Activated CD8-positive, alpha-beta T cell treated with anti-CD3 and anti-CD28 coated beads, Interleukin-2, amount 10 ng/mL, durations not matched to agents 7 days and 5 days (primary cell): ENCODE results near the gene NOP56. TPM values are rescaled to one million over a fixed set of nuclear protein-coding genes. Genes with fewer than 3 reads are reported as not detected.

Experiments
- ATAC-seq: fragments of 150-1000 bp; cut with Tn5 transposase; one replicate; pipeline ENCODE4 v1.10.0; 2021; ENCODE audit warnings: moderate library complexity
- CTCF ChIA-PET: fragments of 350-600 bp; sonication (Branson Sonifier 250); formaldehyde crosslinking; loops from one replicate; lab custom pipeline; 2021; ENCODE audit warnings: antibody characterized with exemption; lab: Charles Lee
- POLR2A ChIA-PET: fragments of 350-600 bp; sonication (Branson Sonifier 250); formaldehyde crosslinking; loops from one replicate; lab custom pipeline; 2021; ENCODE audit warnings: antibody characterized with exemption; lab: Charles Lee
- DNase-seq: peaks from one replicate; pipeline ENCODE4 v3.0.0-alpha.2; 2020
- H3K27ac Mint-ChIP-seq: one replicate; pipeline ENCODE4 v1.8.0; 2021; ENCODE audit warnings: mild to moderate bottlenecking, mixed read lengths
- H3K27me3 Mint-ChIP-seq: one replicate; pipeline ENCODE4 v1.8.0; 2021; ENCODE audit warnings: low read depth, mixed read lengths
- H3K36me3 Mint-ChIP-seq: one replicate; pipeline ENCODE4 v1.8.0; 2021; ENCODE audit warnings: low read depth, mixed read lengths
- H3K4me1 Mint-ChIP-seq: one replicate; pipeline ENCODE4 v1.8.0; 2021; ENCODE audit warnings: low read depth, mixed read lengths
- H3K4me3 Mint-ChIP-seq: one replicate; pipeline ENCODE4 v1.8.0; 2021; ENCODE audit warnings: mild to moderate bottlenecking, mixed read lengths
- H3K9me3 Mint-ChIP-seq: one replicate; pipeline ENCODE4 v1.8.0; 2022; ENCODE audit warnings: mixed read lengths; ENCODE audit not compliant: insufficient read depth
- total RNA-seq, 2 experiments: library from RNA; stranded (reverse); gene quantifications; one replicate each; pipeline ENCODE4 v1.2.3, GENCODE V29; 2021

The NOP56 gene
- total RNA-seq: 100 to 1,000 TPM; 441 to 450 TPM

GRCh38 chr20:2651772-2652723 lies at the start of gene NOP56:
Gene NOP56 (plus strand): TSS chr20:2652632. CDS start chr20:2652661, 29 bp downstream.
- Mint-ChIP-seq H3K36me3 (peaks cover 45% of the 10 kb centered on the region), H3K9me3 (no peaks in the 10 kb centered on the region), H3K4me3 (peak within 1 kb of the TSS; percentile 88), H3K27me3 (no peaks in the 10 kb centered on the region), H3K27ac (peak within 1 kb of the TSS; percentile 89), H3K4me1 (peaks cover 50% of the 10 kb centered on the region)
- ChIA-PET CTCF (interaction anchor here (0.9 to 6.8 kb wide), 6 partner anchors 12 to 130 kb away, joined by 3 to 50 read pairs (median 4); partner anchors contain the start of gene IDH3B), POLR2A (interaction anchor here (0.7 to 8.6 kb wide), 8 partner anchors 11 to 222 kb away, joined by 3 to 93 read pairs (median 3); partner anchors contain the start of genes IDH3B, PCED1A, SNRPB and VPS16)
- peak; percentile 89 for ATAC-seq
- DNase-seq: peak; percentile 94

DNA sequence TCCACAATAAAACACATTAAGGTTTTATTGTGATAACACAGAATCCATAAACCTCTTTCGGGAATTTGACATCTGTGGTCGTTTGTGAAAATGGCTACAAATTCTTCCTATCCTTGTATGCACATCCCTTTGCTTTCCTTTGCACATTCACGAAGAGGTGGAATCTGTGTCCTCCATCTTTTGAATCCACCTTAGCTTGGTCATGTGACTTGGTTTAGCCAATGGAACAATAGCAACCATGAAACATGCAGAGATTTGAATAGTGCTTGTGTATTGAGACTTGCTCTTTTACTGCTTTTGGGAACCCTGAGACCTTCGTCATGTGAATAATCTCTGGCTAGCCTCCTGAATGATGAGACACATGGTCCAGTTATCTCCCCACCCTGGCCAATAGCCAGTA lies 49.7 kb upstream of the NOP56 start:
- DNase-seq: no peak
- no peak overlapping the region for H3K27ac Mint-ChIP-seq

DNA sequence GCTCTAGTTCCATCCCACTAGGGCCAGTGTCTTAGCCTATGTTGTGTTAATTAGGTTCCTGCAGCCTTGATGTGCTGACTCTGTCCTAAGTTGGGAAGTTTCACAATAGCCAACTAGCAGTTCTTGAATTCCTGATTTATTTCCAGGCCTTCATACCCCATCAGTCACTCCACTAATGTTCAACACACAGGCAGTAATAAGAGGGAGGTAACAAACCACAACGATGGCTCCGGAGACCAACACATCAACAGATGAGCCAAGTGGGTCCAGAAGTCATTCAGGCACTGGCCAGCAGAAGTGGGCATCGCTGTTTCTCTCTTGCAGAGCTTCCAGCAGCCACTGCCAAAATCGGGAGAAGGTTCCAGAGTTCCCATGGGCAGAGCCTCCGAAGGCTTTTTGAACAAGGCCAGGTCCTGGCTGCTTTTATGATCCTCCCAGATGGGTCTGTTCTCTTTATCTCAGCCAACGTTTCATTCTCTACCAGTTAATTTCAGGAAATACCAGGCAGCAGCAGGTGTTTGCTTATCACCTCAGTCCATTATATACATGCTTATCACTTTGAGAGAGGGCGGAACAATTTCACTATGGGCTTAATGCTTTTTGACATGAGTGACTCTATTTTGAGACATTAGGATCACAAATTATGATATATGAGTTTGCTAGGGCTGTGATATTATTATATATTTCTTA lies 48.5 kb upstream of the NOP56 start:
- no peak for ATAC-seq
- H3K36me3 Mint-ChIP-seq: no peaks in the 10 kb centered on the region
- ChIA-PET CTCF (no interaction called here), POLR2A (no interaction called here)
- no peaks in the 10 kb centered on the region for H3K4me1 Mint-ChIP-seq
- DNase-seq: no peak
- H3K27me3 Mint-ChIP-seq: peaks cover 6% of the 10 kb centered on the region
- peaks cover 10% of the 10 kb centered on the region for H3K9me3 Mint-ChIP-seq
- H3K27ac Mint-ChIP-seq: no peak overlapping the region
- no peak overlapping the region for H3K4me3 Mint-ChIP-seq

More for the DNA sequence above, 49.7 kb upstream of the NOP56 start:
- H3K27me3 Mint-ChIP-seq: peaks cover 10% of the 10 kb centered on the region
- ChIA-PET CTCF (no interaction called here), POLR2A (no interaction called here)
- H3K4me1 Mint-ChIP-seq: no peaks in the 10 kb centered on the region
- no peaks in the 10 kb centered on the region for H3K36me3 Mint-ChIP-seq
- H3K9me3 Mint-ChIP-seq: peaks cover 10% of the 10 kb centered on the region
- H3K4me3 Mint-ChIP-seq: no peak overlapping the region
- ATAC-seq: no peak

- H3K27ac Mint-ChIP-seq: no peak overlapping the region
- no peak overlapping the region for H3K4me3 Mint-ChIP-seq
- DNase-seq (no peak), ATAC-seq (no peak)
- H3K9me3 Mint-ChIP-seq: peaks cover 10% of the 10 kb centered on the region
- peaks cover 7% of the 10 kb centered on the region for H3K27me3 Mint-ChIP-seq
- H3K4me1 Mint-ChIP-seq: no peaks in the 10 kb centered on the region
- H3K36me3 Mint-ChIP-seq: no peaks in the 10 kb centered on the region
- CTCF ChIA-PET: no interaction called here
- POLR2A ChIA-PET: no interaction called here
These were observed 48.0 kb upstream of the NOP56 start for GRCh38 chr20:2604506-2604835.

GRCh38 chr20:2606507-2607006 lies 45.9 kb upstream of the NOP56 start:
- Mint-ChIP-seq H3K4me1 (no peaks in the 10 kb centered on the region), H3K9me3 (peaks cover 10% of the 10 kb centered on the region), H3K27me3 (peaks cover 11% of the 10 kb centered on the region), H3K4me3 (no peak overlapping the region), H3K36me3 (no peaks in the 10 kb centered on the region), H3K27ac (no peak overlapping the region)
- ATAC-seq: no peak
- POLR2A ChIA-PET: interaction anchor here (0.6 kb wide), 1 partner anchor 16 kb away, joined by 3 read pairs; no protein-coding TSS in a partner anchor
- no peak for DNase-seq
- CTCF ChIA-PET: no interaction called here

DNA sequence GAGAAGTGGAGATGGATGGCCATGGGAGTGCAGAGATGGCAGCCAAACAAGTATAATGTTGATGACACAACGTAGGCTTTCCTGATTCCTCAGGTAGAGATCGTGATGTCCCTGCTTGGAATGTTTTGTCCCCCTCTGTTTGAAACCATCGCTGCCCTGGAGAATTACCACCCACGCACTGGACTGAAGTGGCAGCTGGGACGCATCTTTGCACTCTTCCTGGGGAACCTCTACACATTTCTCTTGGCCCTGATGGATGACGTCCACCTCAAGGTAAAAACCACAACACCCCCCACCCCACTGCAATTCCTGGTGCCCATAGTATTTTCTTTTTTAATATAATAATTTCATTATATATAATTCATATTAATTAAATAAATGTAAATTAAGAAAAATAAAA lies 42.1 kb upstream of the NOP56 start:
- no peaks in the 10 kb centered on the region for H3K4me1 Mint-ChIP-seq
- peaks cover 23% of the 10 kb centered on the region for H3K27me3 Mint-ChIP-seq
- no peak overlapping the region for H3K27ac Mint-ChIP-seq
- H3K4me3 Mint-ChIP-seq: no peak overlapping the region
- POLR2A ChIA-PET: no interaction called here
- DNase-seq: no peak
- peaks cover 10% of the 10 kb centered on the region for H3K9me3 Mint-ChIP-seq
- CTCF ChIA-PET: interaction anchor here (1.9 kb wide), 1 partner anchor 89 kb away, joined by 6 read pairs; no protein-coding TSS in a partner anchor
- no peak for ATAC-seq
- no peaks in the 10 kb centered on the region for H3K36me3 Mint-ChIP-seq

DNA sequence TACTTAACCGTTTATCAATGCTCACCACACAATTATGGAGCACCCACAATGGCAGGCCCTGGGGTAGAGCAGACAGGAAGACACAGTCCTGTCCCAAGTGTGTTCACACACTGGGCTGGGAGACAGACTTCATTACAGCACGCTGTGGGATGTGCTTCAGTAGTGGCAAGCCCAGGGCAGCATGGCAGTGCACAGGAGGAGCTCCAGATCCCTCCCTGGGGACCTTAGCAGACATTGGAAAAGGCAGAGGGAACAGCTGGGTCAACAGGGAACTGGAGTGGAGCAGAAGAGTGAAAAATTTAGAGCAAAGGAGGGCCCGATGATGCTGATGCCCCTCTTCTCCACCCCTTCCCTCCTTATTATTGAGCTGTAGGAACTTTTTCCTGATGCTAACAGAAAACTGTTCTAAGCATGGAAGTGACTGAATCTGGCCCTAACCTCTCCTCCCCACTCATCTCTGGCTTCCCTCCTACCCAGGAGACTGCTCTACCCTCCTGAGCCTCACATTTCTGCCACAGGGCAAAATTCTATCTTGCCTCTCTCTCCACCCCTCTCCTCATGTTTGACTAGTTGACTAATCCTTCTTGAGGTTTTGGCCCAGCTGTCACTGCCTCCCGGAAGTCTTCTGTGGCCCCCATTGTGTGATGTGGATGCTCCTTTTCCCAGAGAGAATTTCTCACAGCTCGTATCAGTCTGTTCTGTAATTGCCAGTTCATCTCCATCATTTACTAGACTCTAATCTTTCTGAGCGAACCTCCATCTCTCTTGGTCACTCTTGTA lies 41.3 kb upstream of the NOP56 start:
- Mint-ChIP-seq H3K36me3 (no peaks in the 10 kb centered on the region), H3K4me3 (no peak overlapping the region), H3K4me1 (no peaks in the 10 kb centered on the region), H3K9me3 (peaks cover 10% of the 10 kb centered on the region), H3K27me3 (peaks cover 27% of the 10 kb centered on the region), H3K27ac (no peak overlapping the region)
- CTCF ChIA-PET: interaction anchor here (1.4 to 1.9 kb wide), 3 partner anchors 38 to 89 kb away, joined by 3 to 6 read pairs (median 4); no protein-coding TSS in a partner anchor
- DNase-seq: no peak
- ATAC-seq: no peak
- POLR2A ChIA-PET: no interaction called here

DNA sequence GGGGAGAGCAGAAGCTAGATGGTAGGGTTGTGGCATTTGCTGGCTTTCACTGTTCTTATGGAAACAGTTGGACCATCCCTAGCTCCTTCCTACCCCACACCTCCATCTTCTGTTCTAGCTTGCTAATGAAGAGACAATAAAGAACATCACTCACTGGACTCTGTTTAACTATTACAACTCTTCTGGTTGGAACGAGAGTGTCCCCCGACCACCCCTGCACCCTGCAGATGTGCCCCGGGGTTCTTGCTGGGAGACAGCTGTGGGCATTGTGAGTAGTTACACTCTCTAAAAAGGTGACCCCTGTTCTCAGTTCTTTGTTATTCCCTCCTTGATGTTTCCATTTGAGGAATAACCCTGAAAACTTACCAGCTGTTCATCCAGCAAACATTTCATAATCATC lies 40.4 kb upstream of the NOP56 start:
- Mint-ChIP-seq H3K4me1 (no peaks in the 10 kb centered on the region), H3K36me3 (no peaks in the 10 kb centered on the region), H3K4me3 (no peak overlapping the region), H3K9me3 (peaks cover 6% of the 10 kb centered on the region), H3K27me3 (peaks cover 29% of the 10 kb centered on the region), H3K27ac (no peak overlapping the region)
- ATAC-seq: no peak
- ChIA-PET POLR2A (no interaction called here), CTCF (interaction anchor here (1.4 to 1.9 kb wide), 3 partner anchors 37 to 90 kb away, joined by 3 to 6 read pairs (median 4); no protein-coding TSS in a partner anchor)
- no peak for DNase-seq

DNA sequence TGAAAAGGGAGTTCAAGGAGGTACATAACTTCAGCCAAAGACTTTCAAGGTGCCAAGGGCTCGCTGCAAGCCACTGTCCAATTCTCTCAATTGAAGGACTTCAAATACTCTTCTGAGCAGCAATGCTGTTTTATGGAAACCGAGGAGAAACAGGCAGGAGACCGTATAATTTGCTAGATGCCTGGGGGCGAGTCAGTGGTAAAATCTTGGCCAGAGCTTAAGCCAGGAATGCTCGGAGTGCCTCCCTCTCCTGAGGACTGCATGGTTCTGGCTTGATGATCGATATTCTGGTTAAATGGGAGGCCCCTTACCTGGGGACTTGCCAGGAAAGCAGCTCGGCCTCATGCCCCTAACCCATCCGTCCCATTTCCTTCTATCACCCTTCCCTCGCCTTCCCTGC lies 35.8 kb upstream of the NOP56 start:
- ChIA-PET CTCF (no interaction called here), POLR2A (no interaction called here)
- no peak overlapping the region for H3K27ac Mint-ChIP-seq
- no peak overlapping the region for H3K4me3 Mint-ChIP-seq
- peaks cover 25% of the 10 kb centered on the region for H3K27me3 Mint-ChIP-seq
- no peak for ATAC-seq
- H3K9me3 Mint-ChIP-seq: no peaks in the 10 kb centered on the region
- no peaks in the 10 kb centered on the region for H3K36me3 Mint-ChIP-seq
- no peaks in the 10 kb centered on the region for H3K4me1 Mint-ChIP-seq
- DNase-seq: no peak

- CTCF ChIA-PET: no interaction called here
- Mint-ChIP-seq H3K27ac (no peak overlapping the region), H3K36me3 (no peaks in the 10 kb centered on the region), H3K9me3 (no peaks in the 10 kb centered on the region), H3K4me1 (no peaks in the 10 kb centered on the region), H3K27me3 (peaks cover 22% of the 10 kb centered on the region), H3K4me3 (no peak overlapping the region)
- ATAC-seq: no peak
- POLR2A ChIA-PET: no interaction called here
- DNase-seq: no peak
These were observed 35.2 kb upstream of the NOP56 start for GRCh38 chr20:2617099-2617714.

DNA sequence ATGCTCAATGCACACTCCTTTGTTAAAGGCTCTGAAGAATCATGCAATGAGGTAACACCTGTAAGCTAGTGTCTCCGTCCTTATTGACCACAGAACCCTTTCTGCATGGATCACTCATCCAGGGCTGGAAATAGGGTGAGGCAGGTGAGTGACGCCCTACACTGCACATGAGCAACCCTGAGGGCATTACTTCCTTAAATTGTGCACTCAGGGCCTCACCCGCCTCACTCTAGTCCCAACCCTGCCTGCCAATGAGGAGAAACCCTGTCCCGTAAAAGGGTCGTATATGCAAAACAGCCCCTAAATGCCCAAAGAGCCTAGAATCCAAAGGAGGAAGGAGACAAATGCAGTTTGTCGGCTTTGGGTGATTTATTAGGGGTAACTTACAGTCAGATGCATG lies 33.6 kb upstream of the NOP56 start:
- DNase-seq: no peak
- no peaks in the 10 kb centered on the region for H3K9me3 Mint-ChIP-seq
- ATAC-seq: no peak
- H3K4me3 Mint-ChIP-seq: no peak overlapping the region
- H3K4me1 Mint-ChIP-seq: no peaks in the 10 kb centered on the region
- H3K27ac Mint-ChIP-seq: no peak overlapping the region
- ChIA-PET POLR2A (no interaction called here), CTCF (no interaction called here)
- peaks cover 17% of the 10 kb centered on the region for H3K27me3 Mint-ChIP-seq
- no peaks in the 10 kb centered on the region for H3K36me3 Mint-ChIP-seq
